ENCODE results near the gene ADRA1B.

DNA sequence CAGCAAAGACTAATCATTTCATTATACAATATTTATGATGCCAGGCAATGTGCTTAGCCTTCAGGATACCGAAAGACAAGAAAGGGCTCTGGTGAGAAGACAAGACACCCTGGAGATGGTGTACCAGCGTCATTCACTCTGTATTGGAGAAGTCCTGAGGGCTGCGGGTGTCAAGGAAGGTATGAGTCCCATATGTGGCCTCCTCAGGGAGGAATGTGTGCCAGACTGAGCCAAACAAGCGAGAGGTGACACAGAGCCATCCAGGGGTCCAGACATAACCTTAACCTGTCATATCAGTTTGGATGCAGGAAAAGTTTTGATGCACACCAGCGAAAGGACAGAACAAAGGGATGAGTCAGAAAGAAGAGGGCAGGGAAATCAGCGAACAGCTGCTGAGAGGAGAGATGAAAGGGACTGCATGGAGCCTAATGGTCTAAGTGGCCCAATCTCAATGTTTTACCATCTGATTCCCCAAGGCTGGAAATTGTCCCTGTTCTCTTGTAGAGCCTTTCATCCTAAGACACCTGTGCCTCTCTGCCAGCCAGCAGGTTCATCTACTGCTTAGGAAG lies 38.9 kb downstream of the ADRA1B start:
- TF ChIP-seq, protein P1, sequence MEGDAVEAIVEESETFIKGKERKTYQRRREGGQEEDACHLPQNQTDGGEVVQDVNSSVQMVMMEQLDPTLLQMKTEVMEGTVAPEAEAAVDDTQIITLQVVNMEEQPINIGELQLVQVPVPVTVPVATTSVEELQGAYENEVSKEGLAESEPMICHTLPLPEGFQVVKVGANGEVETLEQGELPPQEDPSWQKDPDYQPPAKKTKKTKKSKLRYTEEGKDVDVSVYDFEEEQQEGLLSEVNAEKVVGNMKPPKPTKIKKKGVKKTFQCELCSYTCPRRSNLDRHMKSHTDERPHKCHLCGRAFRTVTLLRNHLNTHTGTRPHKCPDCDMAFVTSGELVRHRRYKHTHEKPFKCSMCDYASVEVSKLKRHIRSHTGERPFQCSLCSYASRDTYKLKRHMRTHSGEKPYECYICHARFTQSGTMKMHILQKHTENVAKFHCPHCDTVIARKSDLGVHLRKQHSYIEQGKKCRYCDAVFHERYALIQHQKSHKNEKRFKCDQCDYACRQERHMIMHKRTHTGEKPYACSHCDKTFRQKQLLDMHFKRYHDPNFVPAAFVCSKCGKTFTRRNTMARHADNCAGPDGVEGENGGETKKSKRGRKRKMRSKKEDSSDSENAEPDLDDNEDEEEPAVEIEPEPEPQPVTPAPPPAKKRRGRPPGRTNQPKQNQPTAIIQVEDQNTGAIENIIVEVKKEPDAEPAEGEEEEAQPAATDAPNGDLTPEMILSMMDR (IDR thresholded peaks at IDR 0.05) = no peak
- TF ChIP-seq POLR2AphosphoS5 (IDR thresholded peaks at IDR 0.05) = no peak
